NCI-H2171 treated with DMSO at 0.1 percent for 48 hours (cell line): ENCODE data around the gene NUP42.
"Not testable (repeated sequence)": the region's sequence is repeated elsewhere in the genome, so short reads cannot be mapped to it uniquely, and the experiment has no call there.

Experiments used
- DNase-seq: peaks from one replicate; lab custom pipeline; 2025; lab: John Stamatoyannopoulos, UW

NUP42 gene

GRCh38 chr7:23181684-23182553 lies at the start of gene NUP42:
Gene NUP42, plus strand, starts transcription at chr7:23182048. Its CDS starts 38 bp downstream, at chr7:23182086.
- peak; percentile 98 for DNase-seq

- DNase-seq, result no peak
Observed at GRCh38 chr7:23133797-23134196, 48.1 kb upstream of the NUP42 start.

- no peak for DNase-seq
Observed at GRCh38 chr7:23135755-23136154, 46.1 kb upstream of the NUP42 start.

GRCh38 chr7:23136216-23136615 lies 45.6 kb upstream of the NUP42 start:
- DNase-seq, result no peak

- no peak for DNase-seq
Observed at GRCh38 chr7:23157679-23158078, 24.2 kb upstream of the NUP42 start.

- DNase-seq, result no peak
Observed at GRCh38 chr7:23158546-23158945, 23.3 kb upstream of the NUP42 start.

- DNase-seq, result no peak
Observed at GRCh38 chr7:23161482-23161881, 20.4 kb upstream of the NUP42 start.

- DNase-seq, result no peak
Observed at GRCh38 chr7:23164846-23165245, 17.0 kb upstream of the NUP42 start.

GRCh38 chr7:23165316-23165715 lies 16.5 kb upstream of the NUP42 start:
- DNase-seq, result no peak

GRCh38 chr7:23167691-23168090 lies 14.2 kb upstream of the NUP42 start:
- no peak for DNase-seq

GRCh38 chr7:23168111-23168885 lies 13.6 kb upstream of the NUP42 start:
- DNase-seq, result no peak

- no peak for DNase-seq
Observed at GRCh38 chr7:23175938-23176337, 5.9 kb upstream of the NUP42 start.

GRCh38 chr7:23183279-23184012 lies 1.6 kb downstream of the NUP42 start:
- DNase-seq, result no peak

GRCh38 chr7:23184291-23184690 lies 2.4 kb downstream of the NUP42 start:
- DNase-seq, result no peak

GRCh38 chr7:23184709-23185359 lies 3.0 kb downstream of the NUP42 start:
- DNase-seq, result peak; percentile 30

- DNase-seq, result no peak
Observed at GRCh38 chr7:23185980-23186379, 4.1 kb downstream of the NUP42 start.

GRCh38 chr7:23191022-23191421 lies 9.2 kb downstream of the NUP42 start:
- no peak for DNase-seq

GRCh38 chr7:23193650-23194227 lies 11.9 kb downstream of the NUP42 start:
- DNase-seq, result not testable (repeated sequence)

GRCh38 chr7:23196306-23196705 lies 14.5 kb downstream of the NUP42 start:
- DNase-seq, result no peak

- not testable (repeated sequence) for DNase-seq
Observed at GRCh38 chr7:23197745-23198144, 15.9 kb downstream of the NUP42 start.

- no peak for DNase-seq
Observed at GRCh38 chr7:23200331-23200730, 18.5 kb downstream of the NUP42 start.

- DNase-seq, result no peak
Observed at GRCh38 chr7:23204241-23204640, 22.4 kb downstream of the NUP42 start.
